ENCODE measurements around the gene NINL.

DNA sequence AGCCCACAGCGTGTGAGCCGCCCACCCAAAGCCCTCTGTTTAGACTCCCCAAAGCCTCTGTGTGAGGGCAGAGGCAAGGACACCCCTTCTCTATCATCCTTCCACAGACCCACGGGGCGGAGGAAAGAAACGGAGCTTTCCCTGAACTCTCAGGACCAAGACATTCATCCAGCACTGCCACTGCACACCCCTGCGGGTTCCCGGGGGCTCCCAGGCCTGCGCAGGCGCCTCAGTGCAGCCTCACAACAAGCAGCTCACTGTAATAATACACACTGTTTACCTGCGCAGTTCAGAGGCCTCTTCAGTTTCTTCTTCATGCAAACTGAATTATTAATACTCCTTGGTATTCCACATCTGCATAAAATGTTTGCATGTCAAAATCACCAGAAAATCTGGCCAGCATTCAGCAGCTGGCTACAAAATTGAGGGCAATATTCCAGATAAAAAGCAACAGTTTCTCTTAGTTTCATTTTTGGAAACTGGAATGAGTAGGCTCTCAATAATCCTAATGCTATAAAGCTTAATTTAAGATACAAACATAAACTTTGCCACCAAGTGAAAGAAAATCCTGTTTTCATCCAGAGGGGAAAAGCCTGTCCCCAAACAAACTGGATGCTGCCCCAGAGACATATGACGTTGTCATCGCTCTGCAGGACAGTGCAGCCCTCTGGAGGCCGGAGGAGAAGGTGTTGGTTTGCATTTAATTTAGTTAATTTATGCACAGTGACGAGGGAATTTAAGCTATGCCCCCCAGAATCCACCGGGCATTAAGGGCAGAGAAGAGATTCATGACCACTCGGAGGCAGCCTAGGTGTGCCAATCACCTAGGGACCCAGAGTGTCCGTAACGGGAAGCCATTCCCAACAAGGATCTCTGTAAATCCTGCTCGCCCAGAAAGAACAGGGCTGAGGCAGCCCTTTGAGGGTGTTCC, 45.3 kb downstream of the NINL start:
- no peak for TF ChIP-seq SUZ12 (IDR thresholded peaks at IDR 0.05; ENCODE audit: extremely low read depth, insufficient read depth, insufficient read length)
- no peak for TF ChIP-seq ZNF274 (IDR thresholded peaks at IDR 0.05; ENCODE audit: low read depth, low read length)
- no peak for TF ChIP-seq YY1 (IDR thresholded peaks at IDR 0.05; ENCODE audit: insufficient read depth, insufficient read length)
